GM12891 (cell line): Measurements from ENCODE around the gene NRN1.

Source experiments
- POLR2A ChIP-seq: IDR thresholded peaks from 2 replicates; pipeline ENCODE4 v1.6.1; 2011; ENCODE audit warnings: low read depth, low read length, control low read depth
- POLR2AphosphoS5 ChIP-seq: IDR thresholded peaks from 2 replicates; pipeline ENCODE4 v1.6.1; 2011; ENCODE audit warnings: low read depth, low read length, control low read depth

DNA sequence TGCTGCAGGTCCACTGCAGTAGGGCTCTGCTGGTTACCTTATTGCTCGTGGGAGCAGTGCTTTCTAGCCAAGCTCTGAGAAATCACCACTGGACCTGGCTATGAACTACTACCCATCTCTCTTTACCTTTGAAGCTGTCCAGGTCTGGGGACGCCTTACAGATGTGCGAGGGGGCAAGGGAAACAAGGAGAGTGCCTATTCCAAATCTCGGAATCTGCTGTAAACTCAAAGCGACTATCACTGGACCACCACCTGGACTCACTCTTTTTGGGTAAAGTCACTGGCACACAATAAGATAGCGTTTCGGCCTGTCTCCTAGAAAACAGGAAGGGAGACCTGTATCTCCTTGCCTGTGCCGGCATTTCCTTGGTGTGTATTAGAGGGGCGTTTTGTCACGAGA is 5.3 kb downstream of the NRN1 start:
- no peak for TF ChIP-seq POLR2AphosphoS5
- no peak for TF ChIP-seq POLR2A
